CD4-positive, alpha-beta T cell treated with Interleukin-17A for 4 hours (primary cell): Measurements from ENCODE around the gene EYA2.

Experiments used
- DNase-seq: peaks from one replicate; pipeline ENCODE4 v3.0.0-alpha.2; 2020; ENCODE audit warnings: mixed read lengths

The EYA2 gene

GRCh38 chr20:47079047-47079446 lies 184.4 kb downstream of the EYA2 start:
- DNase-seq = no peak

GRCh38 chr20:47080365-47080764 lies 185.7 kb downstream of the EYA2 start:
- DNase-seq = no peak

GRCh38 chr20:47086316-47086715 lies 191.7 kb downstream of the EYA2 start:
- DNase-seq = no peak

GRCh38 chr20:47088335-47088734 lies 193.7 kb downstream of the EYA2 start:
- no peak for DNase-seq

- DNase-seq = no peak
Measured at GRCh38 chr20:47089151-47089550, 194.5 kb downstream of the EYA2 start.

GRCh38 chr20:47090835-47091234 lies 196.2 kb downstream of the EYA2 start:
- no peak for DNase-seq

- DNase-seq = no peak
Measured at GRCh38 chr20:47093320-47093966, 198.8 kb downstream of the EYA2 start.

GRCh38 chr20:47095690-47096089 lies 201.0 kb downstream of the EYA2 start:
- DNase-seq = no peak

GRCh38 chr20:47097691-47098622 lies 203.3 kb downstream of the EYA2 start:
- no peak for DNase-seq

- DNase-seq = no peak
Measured at GRCh38 chr20:47099093-47099492, 204.4 kb downstream of the EYA2 start.

- DNase-seq = no peak
Measured at GRCh38 chr20:47099825-47100441, 205.3 kb downstream of the EYA2 start.

GRCh38 chr20:47102629-47103028 lies 208.0 kb downstream of the EYA2 start:
- no peak for DNase-seq

- no peak for DNase-seq
Measured at GRCh38 chr20:47106786-47107185, 212.1 kb downstream of the EYA2 start.

- DNase-seq = no peak
Measured at GRCh38 chr20:47108994-47109393, 214.4 kb downstream of the EYA2 start.

- DNase-seq = no peak
Measured at GRCh38 chr20:47110819-47111218, 216.2 kb downstream of the EYA2 start.

GRCh38 chr20:47111576-47111975 lies 216.9 kb downstream of the EYA2 start:
- DNase-seq = no peak

GRCh38 chr20:47113362-47114109 lies 218.9 kb downstream of the EYA2 start:
- DNase-seq = no peak

GRCh38 chr20:47115694-47116093 lies 221.1 kb downstream of the EYA2 start:
- DNase-seq = no peak

GRCh38 chr20:47117371-47117770 lies 222.7 kb downstream of the EYA2 start:
- no peak for DNase-seq

GRCh38 chr20:47117773-47118172 lies 223.1 kb downstream of the EYA2 start:
- no peak for DNase-seq

- no peak for DNase-seq
Measured at GRCh38 chr20:47118206-47118605, 223.6 kb downstream of the EYA2 start.

GRCh38 chr20:47118641-47119040 lies 224.0 kb downstream of the EYA2 start:
- no peak for DNase-seq

GRCh38 chr20:47120346-47120936 lies 225.8 kb downstream of the EYA2 start:
- no peak for DNase-seq
